HG03097 (cell line): ENCODE measurements around the gene CEP350.

ENCODE experiments used
- ATAC-seq: cut with Tn5 transposase; IDR thresholded peaks from one replicate; pipeline ENCODE4 v1.9.1; 2021; ENCODE audit not compliant: unreplicated experiment, low FRiP score

The CEP350 gene

GRCh38 chr1:179954493-179955286, at the start of gene CEP350:
Gene CEP350, plus strand, starts transcription at chr1:179954810. Its CDS starts 31,372 bp downstream, at chr1:179986182.
- peak; percentile 95 for ATAC-seq

GRCh38 chr1:179910934-179911333, 43.7 kb upstream of the CEP350 start:
- no peak for ATAC-seq

- no peak for ATAC-seq
Observed at GRCh38 chr1:179911812-179912211, 42.8 kb upstream of the CEP350 start.

- no peak for ATAC-seq
Observed at GRCh38 chr1:179917601-179918429, 36.8 kb upstream of the CEP350 start.

GRCh38 chr1:179921472-179921871, 33.1 kb upstream of the CEP350 start:
- ATAC-seq: no peak

- ATAC-seq: no peak
Observed at GRCh38 chr1:179921981-179922872, 32.4 kb upstream of the CEP350 start.

- no peak for ATAC-seq
Observed at GRCh38 chr1:179923029-179923428, 31.6 kb upstream of the CEP350 start.

GRCh38 chr1:179924268-179924667, 30.3 kb upstream of the CEP350 start:
- no peak for ATAC-seq

- no peak for ATAC-seq
Observed at GRCh38 chr1:179925302-179925701, 29.3 kb upstream of the CEP350 start.

- ATAC-seq: no peak
Observed at GRCh38 chr1:179925922-179926849, 28.4 kb upstream of the CEP350 start.

GRCh38 chr1:179926850-179927205, 27.8 kb upstream of the CEP350 start:
- ATAC-seq: no peak

- ATAC-seq: no peak
Observed at GRCh38 chr1:179929955-179930798, 24.4 kb upstream of the CEP350 start.

GRCh38 chr1:179930867-179931266, 23.7 kb upstream of the CEP350 start:
- ATAC-seq: no peak

- ATAC-seq: no peak
Observed at GRCh38 chr1:179933219-179933618, 21.4 kb upstream of the CEP350 start.

- ATAC-seq: no peak
Observed at GRCh38 chr1:179935909-179936496, 18.6 kb upstream of the CEP350 start.

GRCh38 chr1:179937668-179938254, 16.8 kb upstream of the CEP350 start:
- no peak for ATAC-seq

GRCh38 chr1:179938752-179939151, 15.9 kb upstream of the CEP350 start:
- ATAC-seq: no peak

GRCh38 chr1:179939941-179940340, 14.7 kb upstream of the CEP350 start:
- ATAC-seq: no peak
